ENCODE measurements around the gene XYLT1. TPM values are rescaled to one million over a fixed set of nuclear protein-coding genes. Genes with fewer than 3 reads are reported as not detected.

Gene XYLT1
- total RNA-seq, 1 experiment from 2014 or later, result 14.5 TPM

DNA sequence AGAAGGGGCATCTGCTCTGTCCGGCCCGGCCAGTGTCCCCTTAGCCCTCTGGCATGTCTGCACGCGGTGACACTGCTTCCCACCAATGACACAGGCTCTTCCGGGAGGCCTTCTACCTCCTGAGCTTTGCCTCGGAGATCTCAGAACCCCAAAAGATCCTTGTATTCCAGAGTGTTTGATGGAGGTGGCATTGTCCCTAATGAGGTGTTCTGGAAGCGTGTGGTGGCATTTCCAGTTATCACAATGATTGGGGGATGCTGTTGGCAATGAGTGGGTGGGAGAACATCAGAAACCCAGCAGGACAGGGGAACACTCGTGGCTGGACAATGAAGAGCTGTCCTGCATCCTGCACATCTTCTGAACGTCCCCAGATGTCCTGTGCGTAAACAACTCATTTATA is 198.0 kb downstream of the XYLT1 start:
- no peak overlapping the region for H4K91ac ChIP-seq (ENCODE audit: insufficient read length, low read depth, low read length)
- H3K27ac Mint-ChIP-seq, result peak overlapping the region in 1 of 3 experiments; percentile 74; a peak in 2 of 7 replicates
- H3K4me3 Mint-ChIP-seq, result no peak overlapping the region
- H3K9ac ChIP-seq (ENCODE audit: extremely low read depth, insufficient read length, low read length), result no peak overlapping the region
- peaks cover 0 to 2% (median 0%) of the 10 kb centered on the region in 3 experiments; a peak in 1 of 7 replicates for H3K36me3 Mint-ChIP-seq (ENCODE audit: insufficient read depth in 1 of 3, low read depth in 3 of 3)
- no peak overlapping the region for H2BK15ac ChIP-seq (ENCODE audit: low read depth, low read length)
- H3K4me1 ChIP-seq (ENCODE audit: insufficient read depth, low read length), result no peaks in the 10 kb centered on the region
- H3K27me3 ChIP-seq (ENCODE audit: insufficient read depth, low read length), result no peaks in the 10 kb centered on the region
- no peaks in the 10 kb centered on the region for H3K23me2 ChIP-seq (ENCODE audit: insufficient read length, low read depth, low read length, poor library complexity, severe bottlenecking)
- H2BK120ac ChIP-seq (ENCODE audit: low read depth, low read length, poor library complexity, severe bottlenecking), result no peak overlapping the region
- no peak overlapping the region for H2BK20ac ChIP-seq (ENCODE audit: low read depth, low read length, poor library complexity, severe bottlenecking)
- no peak overlapping the region for H3K18ac ChIP-seq (ENCODE audit: insufficient read length, low read depth, low read length)
- H3K4me1 Mint-ChIP-seq, result peaks cover 16 to 18% of the 10 kb centered on the region in 2 experiments
- no peak overlapping the region for H3K27ac ChIP-seq (ENCODE audit: insufficient read length, low read depth, low read length)
- no peaks in the 10 kb centered on the region for H3K27me3 Mint-ChIP-seq (ENCODE audit: low read depth)
- no peak overlapping the region for H4K8ac ChIP-seq (replicated peaks; ENCODE audit: insufficient read length, low read depth, low read length)
- H3K79me1 ChIP-seq (ENCODE audit: insufficient read depth, low read depth, low read length, poor library complexity, severe bottlenecking), result no peaks in the 10 kb centered on the region
- no peak overlapping the region for H4K5ac ChIP-seq (ENCODE audit: insufficient read length, low read depth, low read length)
- no peak overlapping the region for H3T11ph ChIP-seq (ENCODE audit: low read length)
- no peak overlapping the region for H2AFZ ChIP-seq (ENCODE audit: low read length)
- no peak for DNase-seq
- H3K4ac ChIP-seq (ENCODE audit: low read depth, low read length), result no peak overlapping the region
- H3K9me3 Mint-ChIP-seq, result no peaks in the 10 kb centered on the region
- H3K79me2 ChIP-seq (ENCODE audit: insufficient read depth, low read length), result no peaks in the 10 kb centered on the region
- H2BK5ac ChIP-seq (ENCODE audit: insufficient read length, low read length), result no peak overlapping the region
- no peak overlapping the region for H2BK12ac ChIP-seq (ENCODE audit: insufficient read length, low read depth, low read length)
- H3K14ac ChIP-seq (ENCODE audit: insufficient read depth, low read length), result no peak overlapping the region
- no peaks in the 10 kb centered on the region for H3K9me3 ChIP-seq (ENCODE audit: control insufficient read depth, low read depth, low read length)
- no CpG with 5 or more reads among the region's 10 CpGs for WGBS (ENCODE audit: extremely low coverage, insufficient read length, low lambda C conversion rate)
- H2AK5ac ChIP-seq (ENCODE audit: insufficient read length, low read length), result no peak overlapping the region
- TF ChIP-seq, protein P1, sequence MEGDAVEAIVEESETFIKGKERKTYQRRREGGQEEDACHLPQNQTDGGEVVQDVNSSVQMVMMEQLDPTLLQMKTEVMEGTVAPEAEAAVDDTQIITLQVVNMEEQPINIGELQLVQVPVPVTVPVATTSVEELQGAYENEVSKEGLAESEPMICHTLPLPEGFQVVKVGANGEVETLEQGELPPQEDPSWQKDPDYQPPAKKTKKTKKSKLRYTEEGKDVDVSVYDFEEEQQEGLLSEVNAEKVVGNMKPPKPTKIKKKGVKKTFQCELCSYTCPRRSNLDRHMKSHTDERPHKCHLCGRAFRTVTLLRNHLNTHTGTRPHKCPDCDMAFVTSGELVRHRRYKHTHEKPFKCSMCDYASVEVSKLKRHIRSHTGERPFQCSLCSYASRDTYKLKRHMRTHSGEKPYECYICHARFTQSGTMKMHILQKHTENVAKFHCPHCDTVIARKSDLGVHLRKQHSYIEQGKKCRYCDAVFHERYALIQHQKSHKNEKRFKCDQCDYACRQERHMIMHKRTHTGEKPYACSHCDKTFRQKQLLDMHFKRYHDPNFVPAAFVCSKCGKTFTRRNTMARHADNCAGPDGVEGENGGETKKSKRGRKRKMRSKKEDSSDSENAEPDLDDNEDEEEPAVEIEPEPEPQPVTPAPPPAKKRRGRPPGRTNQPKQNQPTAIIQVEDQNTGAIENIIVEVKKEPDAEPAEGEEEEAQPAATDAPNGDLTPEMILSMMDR (conservative IDR thresholded peaks at IDR 0.05), result no peak
- H3K23ac ChIP-seq (ENCODE audit: insufficient read length, low read depth, low read length), result no peak overlapping the region
- H4K20me1 ChIP-seq (ENCODE audit: control insufficient read depth, insufficient read depth, insufficient read length), result no peaks in the 10 kb centered on the region
- H3K4me2 ChIP-seq (ENCODE audit: insufficient read depth, insufficient read length, low read length), result no peak overlapping the region
- no peak overlapping the region for H3K56ac ChIP-seq (ENCODE audit: insufficient read length, low read depth, low read length)

Measured in H9 (cell line).